ENCODE data around the gene CNN2. TPM values are rescaled to one million over a fixed set of nuclear protein-coding genes. Genes with fewer than 3 reads are reported as not detected.

CNN2 gene
- total RNA-seq, 3 donors from 2014 or later (not counting 1 experiment from before 2014, with no cell fraction given) = 163 to 276 (median 179) TPM

GRCh38 chr19:1035998-1036621, 9.7 kb downstream of the CNN2 start:
- TF ChIP-seq, protein P1, sequence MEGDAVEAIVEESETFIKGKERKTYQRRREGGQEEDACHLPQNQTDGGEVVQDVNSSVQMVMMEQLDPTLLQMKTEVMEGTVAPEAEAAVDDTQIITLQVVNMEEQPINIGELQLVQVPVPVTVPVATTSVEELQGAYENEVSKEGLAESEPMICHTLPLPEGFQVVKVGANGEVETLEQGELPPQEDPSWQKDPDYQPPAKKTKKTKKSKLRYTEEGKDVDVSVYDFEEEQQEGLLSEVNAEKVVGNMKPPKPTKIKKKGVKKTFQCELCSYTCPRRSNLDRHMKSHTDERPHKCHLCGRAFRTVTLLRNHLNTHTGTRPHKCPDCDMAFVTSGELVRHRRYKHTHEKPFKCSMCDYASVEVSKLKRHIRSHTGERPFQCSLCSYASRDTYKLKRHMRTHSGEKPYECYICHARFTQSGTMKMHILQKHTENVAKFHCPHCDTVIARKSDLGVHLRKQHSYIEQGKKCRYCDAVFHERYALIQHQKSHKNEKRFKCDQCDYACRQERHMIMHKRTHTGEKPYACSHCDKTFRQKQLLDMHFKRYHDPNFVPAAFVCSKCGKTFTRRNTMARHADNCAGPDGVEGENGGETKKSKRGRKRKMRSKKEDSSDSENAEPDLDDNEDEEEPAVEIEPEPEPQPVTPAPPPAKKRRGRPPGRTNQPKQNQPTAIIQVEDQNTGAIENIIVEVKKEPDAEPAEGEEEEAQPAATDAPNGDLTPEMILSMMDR (IDR thresholded peaks at IDR 0.05) = no peak
- Histone ChIP-seq H3K27me3 (ENCODE audit: control insufficient read depth, insufficient read depth, low read length) (no peaks in the 10 kb centered on the region), H3K36me3 (ENCODE audit: control insufficient read depth, insufficient read depth, low read length) (peaks cover 43% of the 10 kb centered on the region), H3K4me3 (ENCODE audit: low read length) (no peak overlapping the region), H3K4me1 (ENCODE audit: control insufficient read depth, insufficient read depth, low read length) (peaks cover 67% of the 10 kb centered on the region), H3K27ac (ENCODE audit: low read length) (no peak overlapping the region), H3K9me3 (ENCODE audit: control insufficient read depth, insufficient read depth, low read length) (no peaks in the 10 kb centered on the region)
- Mint-ChIP-seq H3K27ac (no peak overlapping the region), H3K4me3 (peak overlapping the region; percentile 13), H3K36me3 (no peaks in the 10 kb centered on the region), H3K9me3 (no peaks in the 10 kb centered on the region), H3K27me3 (ENCODE audit: low read depth in 2 of 2) (no peaks in the 10 kb centered on the region), H3K4me1 (peaks cover 38 to 48% of the 10 kb centered on the region in 2 donors)
- WGBS (ENCODE audit: insufficient coverage) = 89% methylated on average over 29 of the region's 29 CpGs
- ATAC-seq = no peak
- intact Hi-C loops (cut with micrococcal nuclease) = no loop called here
- DNase-seq = peak in 1 of 2 donors; percentile 56

- Histone ChIP-seq H3K27me3 (ENCODE audit: control insufficient read depth, insufficient read depth, low read length) (no peaks in the 10 kb centered on the region), H3K27ac (ENCODE audit: low read length) (peak overlapping the region; percentile 66), H3K4me1 (ENCODE audit: control insufficient read depth, insufficient read depth, low read length) (peaks cover 65% of the 10 kb centered on the region), H3K36me3 (ENCODE audit: control insufficient read depth, insufficient read depth, low read length) (peaks cover 40% of the 10 kb centered on the region), H3K9me3 (ENCODE audit: control insufficient read depth, insufficient read depth, low read length) (no peaks in the 10 kb centered on the region), H3K4me3 (ENCODE audit: low read length) (no peak overlapping the region)
- Mint-ChIP-seq H3K4me3 (peak overlapping the region; percentile 67), H3K27ac (peak overlapping the region; percentile 85 to 92), H3K9me3 (no peaks in the 10 kb centered on the region), H3K4me1 (peaks cover 39 to 53% of the 10 kb centered on the region in 2 donors), H3K27me3 (ENCODE audit: low read depth in 2 of 2) (no peaks in the 10 kb centered on the region), H3K36me3 (no peaks in the 10 kb centered on the region)
- 40% methylated on average over 22 of the region's 22 CpGs for WGBS (ENCODE audit: insufficient coverage)
- TF ChIP-seq, protein P1 (IDR thresholded peaks at IDR 0.05) = no peak
- ATAC-seq (no peak), DNase-seq (peak in 1 of 2 donors; percentile 40)
- intact Hi-C loops (cut with micrococcal nuclease) = no loop called here
Measured at GRCh38 chr19:1037621-1038064, 11.2 kb downstream of the CNN2 start.

- Mint-ChIP-seq H3K27ac (peak overlapping the region; percentile 85 to 92), H3K36me3 (no peaks in the 10 kb centered on the region), H3K4me3 (peak overlapping the region; percentile 98), H3K4me1 (peaks cover 39 to 53% of the 10 kb centered on the region in 2 donors), H3K27me3 (ENCODE audit: low read depth in 2 of 2) (no peaks in the 10 kb centered on the region), H3K9me3 (no peaks in the 10 kb centered on the region)
- WGBS (ENCODE audit: insufficient coverage) = 72% methylated on average over 22 of the region's 22 CpGs
- intact Hi-C loops (cut with micrococcal nuclease) = no loop called here
- DNase-seq = peak in 1 of 2 donors; percentile 50
- Histone ChIP-seq H3K36me3 (ENCODE audit: control insufficient read depth, insufficient read depth, low read length) (peaks cover 39% of the 10 kb centered on the region), H3K27ac (ENCODE audit: low read length) (peak overlapping the region; percentile 66), H3K4me3 (ENCODE audit: low read length) (peak overlapping the region; percentile 83), H3K4me1 (ENCODE audit: control insufficient read depth, insufficient read depth, low read length) (peaks cover 65% of the 10 kb centered on the region), H3K27me3 (ENCODE audit: control insufficient read depth, insufficient read depth, low read length) (no peaks in the 10 kb centered on the region), H3K9me3 (ENCODE audit: control insufficient read depth, insufficient read depth, low read length) (no peaks in the 10 kb centered on the region)
- ATAC-seq = no peak
- TF ChIP-seq, protein P1 (IDR thresholded peaks at IDR 0.05) = no peak
Measured at GRCh38 chr19:1038978-1039645, 12.7 kb downstream of the CNN2 start.

All from natural killer cell (primary cell).